Renal pelvis (tissue), 4 donors: ENCODE data around the gene RPTOR. TPM values are rescaled to one million over a fixed set of nuclear protein-coding genes. Genes with fewer than 3 reads are reported as not detected.

Experiments used
- DNase-seq: peaks from one replicate; pipeline ENCODE4 v3.0.0-alpha.2; 2013
- polyA plus RNA-seq, 3 donors: library from polyadenylated mRNA; unstranded; fragments of 120-200 nt; gene quantifications; one replicate each; pipeline ENCODE4 v1.2.1, GENCODE V29; 2013; ENCODE audit not compliant: insufficient read length in 3 of 3

The RPTOR gene
- polyA plus RNA-seq, 3 donors = 20.7 to 25.0 (median 22.9) TPM

GRCh38 chr17:80996422-80997305 is 452.0 kb downstream of the RPTOR start:
- no peak for DNase-seq

DNA sequence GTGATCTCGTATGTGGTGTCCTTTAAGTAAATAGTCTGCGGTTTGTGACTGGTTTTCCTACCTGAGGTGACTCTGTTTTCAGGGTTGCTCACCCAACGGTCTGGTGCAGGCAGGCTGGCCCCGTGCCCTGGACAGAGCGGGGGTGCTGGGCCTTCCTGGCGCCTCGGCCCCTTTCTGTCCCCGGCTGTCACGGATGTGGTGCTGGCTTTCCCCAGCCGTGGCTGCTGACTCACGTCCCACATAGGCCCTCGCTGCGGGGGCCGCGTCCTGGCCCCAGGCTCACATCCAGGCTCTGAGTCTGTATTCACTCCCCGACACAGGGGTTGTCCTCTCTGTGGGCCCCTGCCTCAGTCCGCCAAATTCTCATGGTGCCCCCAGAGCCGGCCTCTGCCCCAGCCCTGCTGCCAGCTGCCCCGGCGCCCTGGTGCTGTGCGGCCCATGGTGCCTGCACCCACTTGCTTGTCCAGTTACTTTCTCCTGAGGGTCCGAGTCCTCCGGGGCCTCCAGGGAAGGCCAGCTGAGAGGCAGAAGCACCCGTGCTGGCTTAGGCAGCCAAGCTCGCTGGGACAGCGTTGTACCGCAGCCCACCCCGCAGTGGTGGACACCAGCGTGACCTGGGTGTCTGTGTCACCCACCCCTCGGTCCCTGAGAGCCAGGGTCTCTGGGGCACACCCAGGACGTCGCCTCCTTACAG is 452.9 kb downstream of the RPTOR start:
- DNase-seq = no peak

DNA sequence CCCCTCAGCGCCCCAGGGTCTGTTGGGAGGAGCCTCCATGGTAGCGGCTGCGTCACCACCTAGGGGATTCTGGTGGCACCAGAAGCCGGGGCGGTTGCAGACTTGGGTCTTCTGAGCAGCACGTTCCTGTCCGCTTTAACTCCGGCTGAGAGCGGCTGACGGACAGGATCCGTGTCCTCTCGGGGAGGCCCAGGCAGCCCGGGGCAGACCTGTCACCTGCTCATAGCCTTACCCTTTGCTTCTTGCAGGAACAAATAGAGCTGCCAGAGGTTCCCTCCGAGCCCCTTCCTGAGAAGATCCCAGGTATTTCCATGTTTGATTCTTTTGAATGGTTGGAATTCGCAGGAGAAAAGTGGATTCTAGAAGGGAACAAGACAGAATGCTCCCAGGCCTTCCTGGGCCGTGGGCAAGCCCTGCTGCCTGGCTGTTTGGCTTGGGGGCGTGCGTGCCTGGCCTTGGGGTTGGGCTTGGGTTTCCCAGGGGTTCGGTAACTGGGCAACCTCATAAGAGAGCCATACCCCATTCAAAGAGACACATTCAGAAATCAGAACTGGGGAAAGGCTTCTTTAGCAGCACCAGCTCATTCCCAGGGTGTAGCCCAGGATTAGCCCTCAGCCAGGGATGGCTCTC is 453.6 kb downstream of the RPTOR start:
- DNase-seq = no peak

- DNase-seq = no peak
Observed at GRCh38 chr17:80998748-80999535, 454.3 kb downstream of the RPTOR start.

GRCh38 chr17:80999536-81000333 is 455.1 kb downstream of the RPTOR start:
- no peak for DNase-seq

GRCh38 chr17:81000334-81000630 is 455.6 kb downstream of the RPTOR start:
- DNase-seq = no peak

DNA sequence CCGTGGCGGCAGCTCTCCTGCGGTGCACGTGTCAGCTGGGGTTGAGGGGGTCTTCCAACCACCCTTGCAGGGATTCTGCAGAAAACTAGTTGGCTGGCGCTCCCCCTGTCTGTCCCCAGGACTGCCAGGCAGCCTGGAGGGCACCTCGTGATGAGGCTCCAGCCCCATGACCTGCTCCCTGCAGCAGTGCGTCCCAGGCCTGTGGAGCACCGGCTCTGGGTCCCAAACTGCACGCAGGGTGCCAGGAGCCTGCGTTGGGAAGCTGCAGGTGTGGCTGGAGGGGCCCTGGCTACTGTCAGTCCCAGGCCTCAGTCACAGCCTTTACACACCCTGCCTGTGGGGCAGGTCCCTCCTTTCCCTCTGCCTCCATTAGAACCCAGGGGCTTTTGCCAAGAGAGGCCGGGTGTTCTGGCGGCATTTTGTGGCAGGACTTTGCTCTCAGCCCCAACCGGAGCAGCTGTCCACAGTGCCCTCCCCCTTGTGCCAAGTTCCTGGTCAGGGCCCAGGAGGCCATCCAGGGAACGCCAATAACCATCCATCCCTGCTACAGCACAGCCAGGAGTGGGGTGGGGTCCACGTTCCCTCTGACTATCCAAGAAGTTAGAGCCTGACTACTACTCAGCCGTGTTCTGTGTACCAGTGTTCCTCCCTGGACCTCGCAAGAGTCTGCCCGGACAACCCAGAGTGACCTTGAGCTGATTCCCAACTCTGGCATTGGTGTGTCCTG is 456.2 kb downstream of the RPTOR start:
- DNase-seq = no peak

GRCh38 chr17:81002013-81002384 is 457.4 kb downstream of the RPTOR start:
- no peak for DNase-seq

DNA sequence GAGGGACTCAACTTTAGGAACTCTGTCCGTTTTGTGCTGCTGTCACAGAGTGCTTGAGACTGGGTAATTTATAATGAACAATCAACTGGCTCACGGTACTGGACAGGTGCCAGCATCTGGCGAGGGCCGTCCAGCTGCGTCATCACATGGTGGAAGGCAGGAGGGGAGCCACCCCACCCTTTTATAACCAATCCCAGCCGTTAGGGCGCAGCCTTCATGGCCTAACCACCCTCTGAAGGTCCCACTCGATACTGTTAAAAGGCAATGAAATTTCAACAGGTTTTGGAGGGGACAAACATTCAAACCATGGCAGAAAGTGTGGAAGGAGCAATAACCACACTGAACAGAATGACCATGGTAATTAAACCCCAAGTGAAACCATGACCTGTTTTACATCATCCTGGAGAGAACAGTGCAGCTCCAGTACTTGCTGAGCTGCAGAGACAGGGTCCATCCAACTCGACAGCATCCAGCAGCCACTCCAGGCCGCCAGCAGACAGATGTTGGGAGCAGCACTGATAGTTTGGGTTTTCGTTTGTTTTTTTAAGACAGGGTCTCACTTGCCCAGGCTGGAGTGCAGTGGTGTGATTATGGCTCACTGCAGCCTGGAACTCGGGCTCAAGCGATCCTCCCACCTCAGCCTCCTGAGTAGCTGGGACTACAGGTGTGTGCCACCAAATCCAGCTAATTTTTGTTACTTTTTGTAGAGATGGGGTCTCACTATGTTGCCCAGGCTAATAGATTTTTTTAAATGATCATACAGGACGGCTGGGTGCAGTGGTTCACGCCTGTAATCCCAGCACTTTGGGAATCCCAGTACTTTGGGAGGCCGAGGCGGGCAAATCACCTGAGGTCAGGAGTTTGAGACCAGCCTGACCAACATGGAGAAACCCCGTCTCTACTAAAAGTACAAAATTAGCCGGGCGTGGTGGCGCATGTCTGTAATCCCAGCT is 458.0 kb downstream of the RPTOR start:
- no peak for DNase-seq

DNA sequence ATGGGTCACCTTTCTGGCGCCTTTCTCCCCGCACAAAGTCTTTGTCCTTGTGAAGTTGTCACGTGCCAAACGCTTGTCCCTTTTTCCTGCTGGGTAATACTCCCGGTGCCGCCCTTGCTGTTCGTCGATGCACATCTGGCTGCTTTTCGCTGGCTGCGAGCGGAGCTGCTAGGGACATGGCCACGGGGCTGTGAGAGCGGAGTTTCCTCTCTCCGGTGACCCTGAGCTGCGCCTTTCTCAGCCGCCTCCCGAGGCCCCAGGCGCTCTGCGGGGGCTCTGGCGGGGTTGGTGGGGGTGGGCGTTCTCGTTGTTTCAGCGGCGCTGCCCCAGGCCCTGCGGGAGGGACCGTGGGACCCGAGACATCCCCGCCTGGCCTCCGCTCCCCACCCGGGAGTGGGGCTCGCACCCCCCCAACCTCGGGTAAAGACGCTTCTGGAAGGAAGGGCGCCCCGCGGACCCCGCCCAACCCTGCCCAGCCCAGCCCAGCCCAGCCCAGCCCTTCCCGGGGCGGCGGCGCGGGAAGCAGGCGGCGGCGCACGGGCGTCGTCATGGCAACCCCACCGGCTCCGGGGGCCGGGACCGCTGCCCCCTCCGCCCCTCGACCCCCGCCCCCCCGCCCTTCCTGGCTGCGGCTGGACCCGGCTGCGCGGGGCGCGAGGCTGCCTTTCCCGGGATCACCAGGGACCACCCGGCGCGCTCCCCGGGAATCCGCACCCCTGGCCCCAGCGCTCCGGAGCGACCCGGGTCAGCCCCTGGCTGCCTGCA is 459.3 kb downstream of the RPTOR start:
- DNase-seq = no peak

DNA sequence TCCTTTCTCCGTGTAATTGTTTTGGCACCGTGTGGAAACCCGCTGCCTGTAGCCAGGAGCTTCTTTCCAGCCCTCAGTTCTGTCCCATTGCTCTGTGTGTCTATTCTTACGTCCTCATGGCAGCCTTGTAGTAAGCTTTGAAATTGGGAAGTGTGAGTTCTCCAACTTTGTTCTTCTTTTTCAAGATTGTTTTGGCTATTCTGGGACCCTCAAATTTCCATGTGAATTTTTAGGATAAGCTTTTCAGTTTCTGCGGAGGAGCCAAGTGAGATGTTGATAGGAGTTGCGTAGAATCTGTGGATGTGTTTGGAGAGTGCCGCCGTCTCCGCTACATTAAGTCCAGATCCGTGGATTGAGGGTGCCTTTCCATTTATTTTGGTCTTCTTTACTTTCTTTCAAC is 462.3 kb downstream of the RPTOR start:
- no peak for DNase-seq

- no peak for DNase-seq
Observed at GRCh38 chr17:81008140-81008539, 463.5 kb downstream of the RPTOR start.

GRCh38 chr17:81009136-81009535 is 464.5 kb downstream of the RPTOR start:
- no peak for DNase-seq

GRCh38 chr17:81010935-81011334 is 466.3 kb downstream of the RPTOR start:
- DNase-seq = no peak

GRCh38 chr17:81011951-81012350 is 467.3 kb downstream of the RPTOR start:
- DNase-seq = no peak

- no peak for DNase-seq
Observed at GRCh38 chr17:81012574-81013447, 468.2 kb downstream of the RPTOR start.

DNA sequence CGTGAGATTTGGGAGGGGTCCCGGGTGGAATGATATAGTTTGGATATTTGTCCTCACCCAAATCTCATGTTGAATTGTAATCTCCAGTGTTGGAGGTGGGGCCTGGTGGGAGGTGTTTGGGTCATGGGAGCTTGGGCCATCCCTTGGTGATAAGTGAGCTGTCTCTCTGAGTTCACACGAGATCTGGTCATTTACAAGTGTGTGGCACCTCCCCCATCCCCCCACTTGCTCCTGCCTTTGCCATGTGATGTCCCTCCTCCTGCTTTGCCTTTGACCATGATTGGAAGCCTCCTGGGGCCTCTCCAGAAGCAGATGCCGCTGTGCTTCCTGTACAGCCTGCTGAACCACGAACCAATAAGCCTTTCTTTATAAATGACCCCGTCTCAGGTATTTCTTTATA is 469.0 kb downstream of the RPTOR start:
- DNase-seq = no peak

DNA sequence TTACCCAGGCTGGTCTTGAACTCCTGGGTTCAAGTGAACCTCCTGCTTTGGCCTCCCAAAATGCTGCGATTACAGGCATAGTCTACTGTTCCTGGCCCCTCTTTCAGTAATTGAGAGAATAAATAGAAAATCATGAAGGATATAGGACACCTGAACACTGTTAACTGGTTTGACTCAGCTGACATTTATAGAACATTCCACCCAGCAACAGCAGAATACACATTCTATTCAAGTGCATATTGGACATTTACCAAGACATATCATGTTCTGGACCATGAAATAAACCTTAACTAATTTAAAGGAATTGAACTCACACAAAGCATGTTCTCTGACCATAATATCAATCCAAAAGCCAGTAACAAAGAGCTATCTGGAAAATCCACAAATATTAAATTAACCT is 470.5 kb downstream of the RPTOR start:
- no peak for DNase-seq
